ENCODE measurements around the gene MED12. TPM values are rescaled to one million over a fixed set of nuclear protein-coding genes. Genes with fewer than 3 reads are reported as not detected.

The MED12 gene
- total RNA-seq, 2 donors from 2014 or later = 26.4 to 83.0 TPM

DNA sequence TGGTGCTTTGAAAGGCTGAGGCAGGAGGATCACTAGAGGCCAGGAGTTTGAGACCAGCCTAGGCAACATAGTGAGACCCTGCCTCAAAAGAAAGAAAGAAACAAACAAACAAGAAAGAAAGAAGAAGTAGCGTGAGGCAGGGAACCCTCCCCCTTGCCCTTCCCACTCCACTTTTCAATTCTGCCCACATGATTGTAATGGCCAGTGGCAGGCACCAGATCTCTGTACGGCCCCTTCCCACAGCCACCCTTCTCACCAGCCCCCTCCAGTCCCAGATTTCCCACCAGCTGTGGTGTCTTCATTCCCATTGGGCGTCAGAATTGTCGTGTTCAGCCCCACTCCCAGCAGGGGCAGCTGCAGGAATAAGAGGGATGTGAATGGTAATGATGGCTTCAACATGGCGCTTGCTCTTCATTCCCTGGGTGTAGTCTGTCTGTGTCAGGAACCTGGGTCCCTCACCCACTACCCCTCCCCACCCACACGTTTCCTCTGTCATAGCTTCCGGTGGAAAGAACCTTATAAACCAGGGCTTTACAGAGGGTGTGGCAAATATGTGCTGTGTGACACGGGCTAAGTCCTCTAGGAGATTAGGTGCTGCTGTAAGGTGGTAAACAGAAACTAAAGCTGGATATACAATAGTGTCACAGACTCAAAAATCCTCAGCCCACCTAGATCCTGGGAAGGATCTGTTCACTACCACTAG is 7.1 kb upstream of the MED12 start, which contains the start of gene IL2RG:
Gene IL2RG, minus strand, starts transcription at position 437 of the 703 bp plus-strand sequence. Its CDS starts 38 bp downstream, at position 399.
- H3K9me3 ChIP-seq = no peaks in the 10 kb centered on the region
- TF ChIP-seq, protein P1, sequence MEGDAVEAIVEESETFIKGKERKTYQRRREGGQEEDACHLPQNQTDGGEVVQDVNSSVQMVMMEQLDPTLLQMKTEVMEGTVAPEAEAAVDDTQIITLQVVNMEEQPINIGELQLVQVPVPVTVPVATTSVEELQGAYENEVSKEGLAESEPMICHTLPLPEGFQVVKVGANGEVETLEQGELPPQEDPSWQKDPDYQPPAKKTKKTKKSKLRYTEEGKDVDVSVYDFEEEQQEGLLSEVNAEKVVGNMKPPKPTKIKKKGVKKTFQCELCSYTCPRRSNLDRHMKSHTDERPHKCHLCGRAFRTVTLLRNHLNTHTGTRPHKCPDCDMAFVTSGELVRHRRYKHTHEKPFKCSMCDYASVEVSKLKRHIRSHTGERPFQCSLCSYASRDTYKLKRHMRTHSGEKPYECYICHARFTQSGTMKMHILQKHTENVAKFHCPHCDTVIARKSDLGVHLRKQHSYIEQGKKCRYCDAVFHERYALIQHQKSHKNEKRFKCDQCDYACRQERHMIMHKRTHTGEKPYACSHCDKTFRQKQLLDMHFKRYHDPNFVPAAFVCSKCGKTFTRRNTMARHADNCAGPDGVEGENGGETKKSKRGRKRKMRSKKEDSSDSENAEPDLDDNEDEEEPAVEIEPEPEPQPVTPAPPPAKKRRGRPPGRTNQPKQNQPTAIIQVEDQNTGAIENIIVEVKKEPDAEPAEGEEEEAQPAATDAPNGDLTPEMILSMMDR (IDR thresholded peaks at IDR 0.05) = no peak
- TF ChIP-seq POLR2A (IDR thresholded peaks at IDR 0.05) = peak in 1 of 3 donors; percentile 35
- 50 to 65% methylated on average over 7 to 8 of the region's 8 CpGs for WGBS, 2 donors
- DNase-seq (peak in 1 of 4 donors; percentile 28), ATAC-seq (no peak)
- no peaks in the 10 kb centered on the region for H3K36me3 ChIP-seq (replicated peaks in 1 of 2; ENCODE audit: insufficient read depth in 1 of 2, low read depth in 2 of 2)
- peak within 1 kb of the TSS in 1 of 4 donors; percentile 21 for H3K27ac ChIP-seq
- no peak within 1 kb of the TSS for H3K4me3 ChIP-seq
- H3K4me1 ChIP-seq = no peaks in the 10 kb centered on the region
- no peaks in the 10 kb centered on the region for H3K27me3 ChIP-seq
- intact Hi-C loops (cut with DNase I) = no loop called here

DNA sequence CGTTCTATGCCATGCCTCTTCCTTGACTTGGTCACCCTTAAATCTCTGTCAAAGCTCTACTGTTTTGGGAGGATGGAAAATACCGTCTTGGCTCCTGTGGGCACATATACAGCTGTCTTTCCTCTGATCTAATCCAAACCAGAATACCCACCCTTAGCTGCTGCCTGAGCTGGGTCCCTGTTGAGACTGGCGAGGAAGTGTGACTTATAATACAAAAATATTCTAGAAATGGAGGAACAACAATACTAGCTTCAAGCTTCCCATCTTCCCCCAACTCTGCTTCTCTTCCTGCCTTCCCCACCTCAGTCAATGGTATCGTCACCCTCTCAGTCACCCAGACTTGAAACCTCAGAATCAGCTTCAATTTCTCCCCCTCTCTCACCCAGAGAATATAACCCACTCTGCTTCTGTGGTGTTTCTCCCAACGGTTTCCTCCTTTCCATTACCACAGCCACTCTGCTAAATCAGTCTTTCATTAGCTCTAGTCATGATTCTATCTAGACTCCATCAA is 6.4 kb upstream of the MED12 start:
- no peak for TF ChIP-seq POLR2A (IDR thresholded peaks at IDR 0.05)
- TF ChIP-seq, protein P1 (IDR thresholded peaks at IDR 0.05) = no peak
- no peaks in the 10 kb centered on the region for H3K36me3 ChIP-seq (replicated peaks in 1 of 2; ENCODE audit: insufficient read depth in 1 of 2, low read depth in 2 of 2)
- ATAC-seq (no peak), DNase-seq (no peak)
- peak overlapping the region in 1 of 4 donors; percentile 21 for H3K27ac ChIP-seq
- no peaks in the 10 kb centered on the region for H3K27me3 ChIP-seq
- intact Hi-C loops (cut with DNase I) = no loop called here
- 54 to 65% methylated on average over 5 of the region's 5 CpGs for WGBS, 2 donors
- H3K4me1 ChIP-seq = no peaks in the 10 kb centered on the region
- H3K9me3 ChIP-seq = no peaks in the 10 kb centered on the region
- H3K4me3 ChIP-seq = no peak overlapping the region

DNA sequence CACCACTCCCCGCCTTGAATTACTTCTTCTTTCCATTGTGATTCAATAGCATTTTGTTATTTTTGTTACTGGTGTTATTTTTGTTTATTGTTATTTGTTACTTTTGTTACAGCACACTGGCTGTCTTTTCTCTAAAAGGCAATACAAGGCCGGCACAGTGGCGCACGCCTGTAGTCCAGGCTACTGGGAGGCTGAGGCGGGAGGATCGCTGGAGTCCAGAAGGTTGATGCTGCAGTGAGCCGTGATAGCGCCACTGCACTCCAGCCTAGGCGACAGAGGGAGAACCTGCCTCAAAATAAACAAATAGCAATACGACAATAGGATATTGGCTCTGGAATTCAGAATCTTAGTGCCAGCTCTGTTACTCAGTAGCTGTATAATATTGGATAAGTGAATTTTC is 1.0 kb upstream of the MED12 start:
- no peak overlapping the region for H3K27ac ChIP-seq
- intact Hi-C loops (cut with DNase I) = no loop called here
- no peaks in the 10 kb centered on the region for H3K9me3 ChIP-seq
- DNase-seq (no peak), ATAC-seq (no peak)
- H3K27me3 ChIP-seq = no peaks in the 10 kb centered on the region
- WGBS, 2 donors = 62 to 64% methylated on average over 10 of the region's 10 CpGs
- H3K4me1 ChIP-seq = peaks cover 14% of the 10 kb centered on the region
- no peaks in the 10 kb centered on the region for H3K36me3 ChIP-seq (replicated peaks in 1 of 2; ENCODE audit: insufficient read depth in 1 of 2, low read depth in 2 of 2)
- TF ChIP-seq, protein P1 (IDR thresholded peaks at IDR 0.05) = no peak
- TF ChIP-seq POLR2A (IDR thresholded peaks at IDR 0.05) = no peak
- H3K4me3 ChIP-seq = no peak overlapping the region

DNA sequence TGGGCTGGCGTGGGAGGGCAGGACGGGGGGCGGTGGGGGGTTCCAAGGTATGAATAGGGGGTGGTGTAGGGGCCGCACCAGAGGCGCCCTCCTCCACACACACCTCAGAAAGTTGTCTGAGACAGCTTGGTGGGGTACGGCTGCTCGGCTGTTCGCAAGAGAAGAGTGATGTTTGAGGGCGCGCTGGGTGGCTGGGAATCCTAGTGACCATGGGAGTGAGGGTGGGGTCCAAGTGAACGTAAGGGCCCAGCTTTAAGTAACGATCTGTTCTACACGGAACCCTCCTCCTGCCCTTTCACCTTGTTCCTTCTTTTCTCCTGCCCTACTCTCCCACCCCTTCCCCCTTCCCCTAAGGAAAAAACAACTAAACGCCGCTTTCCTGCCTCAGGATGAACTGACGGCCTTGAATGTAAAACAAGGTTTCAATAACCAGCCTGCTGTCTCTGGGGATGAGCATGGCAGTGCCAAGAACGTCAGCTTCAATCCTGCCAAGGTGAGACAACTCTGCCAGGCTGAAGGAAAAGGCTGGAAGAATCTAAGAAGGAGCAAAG is 664 bp downstream of the MED12 start:
- Histone ChIP-seq H3K36me3 (replicated peaks in 1 of 2; ENCODE audit: insufficient read depth in 1 of 2, low read depth in 2 of 2) (peaks cover 0 to 5% of the 10 kb centered on the region in 2 donors), H3K4me1 (peaks cover 14% of the 10 kb centered on the region), H3K27ac (peak overlapping the region; percentile 4 to 83 (median 75)), H3K9me3 (no peaks in the 10 kb centered on the region), H3K27me3 (no peaks in the 10 kb centered on the region), H3K4me3 (peak overlapping the region; percentile 27 to 50)
- DNase-seq (peak in 1 of 4 donors; percentile 13), ATAC-seq (peak; percentile 19)
- intact Hi-C loops (cut with DNase I) = no loop called here
- 0 to 2% methylated on average over 7 to 16 of the region's 17 CpGs for WGBS, 2 donors
- no peak for TF ChIP-seq POLR2A (IDR thresholded peaks at IDR 0.05)
- TF ChIP-seq, protein P1 (IDR thresholded peaks at IDR 0.05) = no peak
